GM19035 (cell line): ENCODE data around the gene PSMC5.
"Not testable (repeated sequence)": the region's sequence is repeated elsewhere in the genome, so short reads cannot be mapped to it uniquely, and the experiment has no call there.

Experiments used
- ATAC-seq: cut with Tn5 transposase; IDR thresholded peaks from one replicate; pipeline ENCODE4 v1.9.1; 2021; ENCODE audit not compliant: unreplicated experiment

The PSMC5 gene

GRCh38 chr17:63838631-63839171, 11.5 kb downstream of the PSMC5 start:
- ATAC-seq, result no peak

DNA sequence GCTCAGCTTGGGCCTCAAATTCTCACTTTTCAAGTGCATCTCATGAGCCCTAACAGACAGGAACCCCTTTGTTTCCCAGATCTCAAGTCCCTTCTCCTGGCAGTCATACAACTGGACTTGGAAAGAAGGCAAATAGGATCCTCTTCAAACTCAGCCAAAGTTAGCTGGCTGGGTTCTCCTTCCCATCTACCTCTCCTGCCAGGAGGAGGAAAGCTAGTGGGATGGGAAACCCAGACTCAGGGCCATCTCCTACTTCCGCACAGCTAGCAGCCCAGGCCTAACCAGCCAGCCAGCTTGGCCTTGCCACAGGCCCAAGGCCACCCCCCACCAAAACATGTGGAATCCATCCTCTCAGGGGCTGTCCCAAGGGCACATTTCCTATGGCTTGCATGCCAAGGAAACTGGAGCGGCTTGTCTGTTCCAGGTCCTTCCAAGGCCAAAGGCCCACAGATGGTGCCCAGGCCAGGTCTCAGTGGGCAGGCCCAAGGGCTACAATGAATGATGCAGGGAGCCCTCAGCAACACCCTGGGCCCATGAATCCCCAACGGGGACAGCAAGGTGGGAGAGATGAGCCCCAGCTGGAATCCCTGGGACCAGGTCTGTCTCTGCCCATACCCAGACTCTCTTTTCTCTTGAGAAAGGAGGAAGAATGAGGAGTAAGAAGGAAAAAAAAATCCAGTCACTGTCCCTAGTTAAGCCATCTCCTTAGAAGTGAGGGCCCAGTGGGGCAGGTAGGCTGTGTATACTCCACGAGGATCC, 13.5 kb downstream of the PSMC5 start:
- ATAC-seq, result no peak

DNA sequence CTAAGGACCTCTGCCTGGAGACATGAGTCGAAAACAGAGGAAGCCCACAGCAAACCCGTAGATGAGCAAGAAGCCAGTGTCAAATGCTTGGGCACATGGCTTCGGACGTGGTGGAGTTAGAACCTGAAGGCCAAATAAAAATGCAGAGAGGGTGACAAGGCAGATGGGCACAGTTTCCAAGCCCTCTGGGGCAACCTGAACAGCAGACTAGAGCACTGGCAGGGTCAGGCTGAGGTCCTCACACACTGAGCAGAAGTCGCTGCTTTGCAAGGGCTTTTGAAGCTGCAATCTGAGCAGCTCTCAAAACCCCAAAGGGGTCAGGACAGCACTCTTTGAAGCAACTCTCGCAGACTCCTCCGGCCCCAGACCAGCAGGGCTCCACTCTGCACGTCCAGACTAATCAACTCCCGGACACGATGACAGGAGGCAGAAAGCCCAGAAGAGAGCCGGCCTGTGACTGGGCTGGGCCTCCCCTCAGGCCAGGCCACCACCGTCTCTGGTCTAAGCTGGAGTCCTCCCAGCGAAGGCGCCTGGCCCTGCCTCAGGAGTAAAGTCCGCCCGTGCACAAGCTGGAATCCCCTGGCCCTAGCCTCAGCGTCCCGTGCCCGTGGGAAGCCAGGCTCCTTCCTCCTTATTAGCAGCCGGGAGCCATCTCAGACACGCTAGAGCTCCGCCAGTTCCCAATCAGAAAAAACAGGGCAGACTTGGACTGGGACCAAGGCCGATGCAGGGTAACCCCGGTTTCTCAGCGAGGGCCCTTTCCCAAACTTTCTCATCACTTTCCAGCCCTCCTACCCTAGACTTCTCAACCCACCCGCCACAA, 14.3 kb downstream of the PSMC5 start:
- ATAC-seq, result no peak

GRCh38 chr17:63842173-63842539, 14.9 kb downstream of the PSMC5 start:
- ATAC-seq, result peak; percentile 29

DNA sequence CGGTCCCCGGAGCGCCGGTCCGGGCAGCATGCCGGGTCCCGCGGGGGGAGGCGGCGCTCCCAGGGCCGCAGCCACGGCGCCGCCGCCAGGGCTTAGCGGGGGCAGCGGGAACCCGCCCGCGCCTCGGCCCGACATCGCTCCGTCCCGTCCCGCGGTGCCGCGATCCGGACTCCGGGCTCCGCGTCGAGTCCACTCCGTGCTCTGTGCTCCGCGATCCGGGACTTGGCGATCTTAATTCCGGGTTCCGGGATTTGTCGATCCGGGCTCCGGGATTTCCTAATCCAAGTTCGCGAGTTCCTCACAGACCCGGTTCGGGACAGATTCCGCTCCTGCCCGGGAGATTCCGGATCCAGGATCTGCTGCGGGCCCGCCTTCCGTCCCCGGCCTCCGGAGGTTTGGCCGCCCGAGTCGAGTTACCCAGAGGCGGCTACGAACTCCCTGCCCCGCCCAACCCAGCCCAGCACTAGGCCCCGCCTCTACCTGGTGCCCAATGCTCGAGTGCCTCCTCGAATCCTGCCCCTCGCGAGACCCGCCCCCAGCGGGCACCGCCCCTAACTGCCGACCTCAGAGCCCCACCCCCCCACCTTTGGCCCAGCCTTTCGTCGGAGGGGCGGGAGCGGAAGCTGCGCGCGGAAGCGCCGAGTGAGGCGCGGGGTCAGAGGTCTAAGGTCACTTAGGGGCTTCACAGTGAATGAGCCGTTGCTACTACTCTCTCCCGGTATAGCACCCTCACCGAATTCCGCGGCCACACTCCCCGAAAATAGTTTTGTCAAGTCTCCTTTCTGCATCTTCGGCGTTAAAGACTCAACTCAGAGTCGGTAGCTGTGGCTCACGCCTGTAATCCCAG, 15.5 kb downstream of the PSMC5 start, which contains the start of gene SMARCD2:
Gene SMARCD2, minus strand, starts transcription at position 146 of the 847 bp plus-strand sequence. Its CDS starts 11 bp downstream, at position 135.
- ATAC-seq, result peak; percentile 81

DNA sequence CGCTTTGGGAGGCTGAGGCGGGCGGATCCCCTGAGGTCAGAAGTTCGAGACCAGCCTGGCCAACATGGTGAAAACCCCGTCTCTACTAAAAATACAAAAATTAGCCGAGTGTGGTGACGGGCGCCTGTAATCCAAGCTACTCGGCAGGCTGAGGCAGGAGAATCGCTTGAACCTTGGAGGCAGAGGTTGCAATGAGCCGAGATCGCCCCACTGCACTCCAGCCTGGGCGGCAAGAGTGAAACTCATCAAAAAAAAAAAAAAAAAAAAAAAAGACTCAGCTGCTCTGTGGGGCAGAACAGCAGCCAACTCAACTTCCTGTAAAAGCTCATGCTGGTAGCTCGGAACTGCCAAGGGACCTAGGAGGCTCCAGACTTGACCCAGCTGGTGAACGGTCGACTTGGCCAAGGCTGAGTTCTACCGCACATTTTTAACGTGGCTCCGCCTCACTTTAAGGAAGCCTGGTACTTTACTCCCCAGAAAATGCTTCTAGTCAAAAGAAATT, 16.2 kb downstream of the PSMC5 start:
- ATAC-seq, result not testable (repeated sequence)

- ATAC-seq, result no peak
These were observed 16.9 kb downstream of the PSMC5 start for GRCh38 chr17:63843910-63844677.

DNA sequence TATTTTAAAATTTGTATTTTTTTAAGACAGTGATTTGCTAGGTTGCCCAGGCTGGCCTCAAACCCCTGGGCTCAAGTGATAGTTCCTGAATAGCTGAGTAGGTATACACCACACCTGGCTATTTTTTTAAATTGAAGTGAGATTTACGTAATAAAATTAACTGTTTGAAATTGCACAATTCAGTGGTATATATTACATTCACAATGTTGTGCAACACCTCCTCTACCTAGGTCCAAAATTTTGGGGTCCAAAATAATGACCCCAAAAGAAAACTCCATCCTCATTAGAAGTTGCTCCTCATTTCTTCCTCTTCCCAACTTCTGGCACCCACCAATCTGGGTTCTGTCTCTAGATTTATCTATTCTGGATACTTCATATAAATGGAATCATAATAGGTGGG, 18.3 kb downstream of the PSMC5 start:
- ATAC-seq, result no peak

DNA sequence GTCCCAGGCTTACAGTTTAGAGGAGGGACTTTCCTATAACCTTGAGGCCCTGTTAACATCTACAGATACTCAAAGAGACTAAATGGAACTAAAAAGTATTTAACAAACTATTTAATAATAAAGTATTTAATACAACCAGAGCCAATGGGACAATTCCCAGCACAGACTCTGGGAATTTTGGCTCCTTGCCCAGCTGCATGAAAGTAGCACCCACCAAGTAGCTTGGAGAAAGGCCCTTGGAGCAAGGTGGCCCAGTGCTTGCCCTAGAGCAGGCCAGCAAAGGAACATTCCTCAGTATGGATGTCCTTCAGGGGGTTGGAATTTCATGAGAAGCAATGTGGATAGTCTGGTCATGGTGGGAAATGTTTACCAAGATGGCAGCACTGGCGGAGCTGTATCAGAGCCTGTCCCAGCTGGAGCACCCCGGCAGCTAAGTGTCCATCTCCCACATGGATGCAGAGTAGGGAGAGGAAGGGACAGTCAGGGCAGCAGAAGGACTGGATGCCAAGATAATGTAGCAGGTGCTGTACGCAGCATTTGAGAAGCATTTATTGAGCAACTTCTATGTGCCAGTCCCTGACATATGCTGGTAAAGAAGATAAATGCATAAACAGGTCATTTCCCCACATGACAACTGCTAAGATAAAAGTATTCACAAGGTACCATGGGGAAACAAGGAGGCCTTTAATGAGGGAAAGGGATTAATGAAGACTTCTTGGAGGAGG, 20.5 kb downstream of the PSMC5 start:
- no peak for ATAC-seq

- ATAC-seq, result peak; percentile 82
These were observed 21.8 kb downstream of the PSMC5 start for GRCh38 chr17:63848834-63849689.

GRCh38 chr17:63850401-63850800, 23.2 kb downstream of the PSMC5 start:
- ATAC-seq, result no peak

- no peak for ATAC-seq
These were observed 26.0 kb downstream of the PSMC5 start for GRCh38 chr17:63853260-63853659.

DNA sequence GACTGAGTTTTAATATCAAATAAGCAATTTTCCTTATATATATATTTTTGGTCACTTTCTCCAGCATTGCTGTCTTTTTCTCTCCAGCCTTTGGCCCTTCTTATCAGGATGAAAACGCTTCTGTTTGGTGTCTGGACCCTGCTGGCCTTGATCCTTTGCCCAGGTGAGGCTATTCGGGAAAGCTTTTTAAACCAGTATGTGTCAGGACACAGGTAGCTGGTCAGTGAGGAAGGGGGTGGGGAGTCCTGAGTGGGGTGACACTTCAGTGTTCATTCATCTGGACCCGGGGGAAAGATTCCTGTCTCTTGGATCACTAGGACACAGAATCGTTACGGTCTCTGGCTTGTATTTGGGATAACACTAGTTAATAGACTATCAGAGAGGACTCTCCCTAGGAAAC, 27.5 kb downstream of the PSMC5 start:
- no peak for ATAC-seq

DNA sequence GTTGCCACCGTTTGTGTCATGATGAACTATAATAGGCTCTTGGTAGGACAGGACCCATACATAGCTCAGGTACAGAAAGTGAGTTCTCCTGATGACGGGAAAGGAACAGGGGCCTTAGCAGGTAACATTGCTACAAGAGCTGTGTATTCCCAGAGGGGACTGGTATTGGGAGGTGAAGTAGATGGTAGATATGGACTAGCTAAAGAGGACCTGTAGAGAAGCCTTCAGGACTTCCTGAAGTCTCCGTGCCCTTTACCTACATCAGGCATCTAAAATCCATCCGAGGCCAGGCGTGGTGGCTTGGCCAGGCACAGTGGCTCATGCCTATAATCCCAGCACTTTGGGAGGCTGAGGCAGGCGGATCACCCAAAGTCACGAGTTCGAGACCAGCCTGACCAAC, 28.0 kb downstream of the PSMC5 start:
- ATAC-seq, result no peak

GRCh38 chr17:63856425-63856824, 29.2 kb downstream of the PSMC5 start:
- ATAC-seq, result not testable (repeated sequence)

DNA sequence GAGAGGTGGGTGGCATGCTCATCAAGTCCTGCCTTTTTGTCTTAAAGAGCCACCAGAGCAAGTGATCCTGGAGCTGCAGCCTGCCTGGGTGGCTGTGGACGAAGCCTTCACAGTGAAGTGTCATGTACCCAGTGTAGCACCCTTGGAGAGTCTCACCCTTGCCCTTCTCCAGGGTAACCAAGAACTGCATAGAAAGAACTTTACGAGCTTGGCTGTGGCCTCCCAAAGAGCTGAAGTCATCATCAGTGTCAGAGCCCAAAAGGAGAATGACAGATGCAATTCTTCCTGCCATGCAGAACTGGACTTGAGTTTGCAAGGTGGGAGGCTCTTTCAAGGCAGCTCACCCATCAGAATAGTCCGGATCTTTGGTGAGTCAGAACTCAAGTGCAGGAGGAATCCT, 32.0 kb downstream of the PSMC5 start:
- no peak for ATAC-seq

DNA sequence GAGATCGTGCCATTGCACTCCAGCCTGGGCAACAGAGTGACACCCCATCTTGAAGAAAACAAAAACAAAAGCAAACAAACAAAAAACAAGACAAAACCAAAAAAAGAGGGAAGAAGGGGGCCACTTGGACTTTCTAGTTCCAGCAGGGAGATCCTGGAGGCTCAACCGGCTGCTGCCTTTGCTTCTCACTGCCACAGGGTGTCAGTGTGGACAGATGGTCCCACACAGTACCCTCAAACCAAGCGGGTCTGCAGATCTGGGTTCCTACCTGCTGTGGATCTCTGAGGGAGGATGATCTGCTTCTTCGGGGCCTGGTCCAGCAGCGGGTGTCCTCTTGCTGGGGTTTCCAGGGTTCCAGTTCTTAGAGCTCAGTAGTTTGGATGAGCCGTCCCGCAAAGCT, 39.4 kb downstream of the PSMC5 start:
- ATAC-seq, result not testable (repeated sequence)

DNA sequence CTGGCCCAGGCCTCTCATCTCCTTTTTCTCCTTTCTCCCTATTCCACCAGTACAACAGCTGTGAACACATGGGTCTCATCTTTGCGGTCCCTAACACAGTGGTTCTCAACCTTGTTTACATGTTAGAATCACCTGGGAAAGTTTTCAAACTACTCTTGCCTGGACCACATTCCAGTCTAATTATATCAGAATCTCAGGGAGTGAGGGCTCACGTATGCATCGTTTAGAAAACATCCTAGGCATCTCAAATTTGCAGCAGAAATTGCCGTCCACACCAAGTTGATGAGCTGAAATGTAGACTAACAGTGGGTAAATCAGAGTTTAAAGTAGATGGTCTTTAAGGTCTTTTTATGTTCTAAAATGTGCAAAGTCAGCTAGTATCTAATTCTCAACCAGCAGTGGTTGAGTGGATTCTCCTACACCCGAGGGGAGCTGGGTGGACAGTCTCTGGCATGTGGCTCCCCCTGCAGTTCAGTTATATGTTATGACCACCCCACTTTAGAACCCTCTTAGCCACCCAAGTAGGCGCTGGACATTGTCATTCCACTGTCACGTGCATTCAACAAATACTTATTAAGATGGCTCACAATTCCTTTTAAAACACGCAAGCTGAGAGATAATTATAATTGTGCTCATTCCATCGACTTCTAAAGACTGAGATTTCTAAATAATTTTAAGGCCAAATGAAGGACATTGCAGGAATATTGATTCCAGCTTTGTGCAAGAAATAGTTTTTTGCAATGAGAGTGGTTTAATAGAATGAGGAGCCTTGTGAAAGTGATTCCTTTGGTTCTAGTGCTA, 42.5 kb downstream of the PSMC5 start:
- ATAC-seq, result not testable (repeated sequence)
